GM18951 (cell line): Measurements from ENCODE around the gene MYO9B.

Experiments used
- POLR2A ChIP-seq: IDR thresholded peaks from 4 replicates; pipeline ENCODE4 v1.6.1; 2011; ENCODE audit warnings: mild to moderate bottlenecking; ENCODE audit not compliant: insufficient read length, insufficient read depth; ENCODE audit errors: extremely low read depth
- in situ Hi-C: fragments of 300-500 bp; cut with MboI; formaldehyde crosslinking; loops from one replicate; pipeline ENCODE4 v1.12.0; 2022; ENCODE audit warnings: low sequenced_read_pairs, mixed read lengths, inconsistent platforms; ENCODE audit not compliant: unreplicated experiment

Gene MYO9B

GRCh38 chr19:17206736-17207581 lies 131.4 kb downstream of the MYO9B start:
- TF ChIP-seq POLR2A = no peak
- in situ Hi-C loops = no loop called here

GRCh38 chr19:17209126-17210036 lies 133.8 kb downstream of the MYO9B start:
- TF ChIP-seq POLR2A = no peak
- in situ Hi-C loops = no loop called here

- TF ChIP-seq POLR2A = no peak
- in situ Hi-C loops = no loop called here
Measured at GRCh38 chr19:17210296-17210695, 134.7 kb downstream of the MYO9B start.

GRCh38 chr19:17211547-17212446 lies 136.2 kb downstream of the MYO9B start:
- in situ Hi-C loops = no loop called here
- TF ChIP-seq POLR2A = no peak

GRCh38 chr19:17213334-17213733 lies 137.8 kb downstream of the MYO9B start:
- in situ Hi-C loops = no loop called here
- TF ChIP-seq POLR2A = no peak

- no peak for TF ChIP-seq POLR2A
- in situ Hi-C loops = no loop called here
Measured at GRCh38 chr19:17214508-17215126, 139.0 kb downstream of the MYO9B start.

- in situ Hi-C loops = no loop called here
Measured at GRCh38 chr19:17215127-17215971, 139.8 kb downstream of the MYO9B start, which contains the start of gene USE1. USE1 (plus strand) TSS chr19:17215357; CDS start chr19:17215406, 49 bp downstream.

GRCh38 chr19:17216058-17216670 lies 140.6 kb downstream of the MYO9B start:
- in situ Hi-C loops = no loop called here
- TF ChIP-seq POLR2A = no peak

More at GRCh38 chr19:17215127-17215971, 139.8 kb downstream of the MYO9B start, which contains the start of gene USE1:
- peak; percentile 84 for TF ChIP-seq POLR2A

GRCh38 chr19:17219286-17219685 lies 143.7 kb downstream of the MYO9B start:
- in situ Hi-C loops = no loop called here

GRCh38 chr19:17220207-17220758 lies 144.7 kb downstream of the MYO9B start:
- in situ Hi-C loops = no loop called here
- TF ChIP-seq POLR2A = no peak

More at GRCh38 chr19:17219286-17219685, 143.7 kb downstream of the MYO9B start:
- no peak for TF ChIP-seq POLR2A

GRCh38 chr19:17225053-17225452 lies 149.5 kb downstream of the MYO9B start:
- no peak for TF ChIP-seq POLR2A
- in situ Hi-C loops = no loop called here
